Mucosa of descending colon (tissue), 3 donors: ENCODE measurements around the gene WBP1L. TPM values are rescaled to one million over a fixed set of nuclear protein-coding genes. Genes with fewer than 3 reads are reported as not detected.

Experiments
- ATAC-seq: fragments of 200-7000 bp; cut with Tn5 transposase; one replicate; pipeline ENCODE4 v1.9.1; 2020; ENCODE audit warnings: mild to moderate bottlenecking, moderate library complexity
- DNase-seq, 3 donors: peaks; one replicate each; pipeline ENCODE4 v3.0.0-alpha.2; 2020
- H3K36me3 ChIP-seq: fragments of 200-600 bp; one replicate; pipeline ENCODE4 v1.8.0; 2021; ENCODE audit warnings: low read depth, mild to moderate bottlenecking
- H3K4me1 ChIP-seq: fragments of 200-600 bp; one replicate; pipeline ENCODE4 v1.8.0; 2021; ENCODE audit warnings: low read depth, mild to moderate bottlenecking
- H3K4me3 ChIP-seq: fragments of 200-600 bp; one replicate; pipeline ENCODE4 v1.8.0; 2021; ENCODE audit warnings: mild to moderate bottlenecking
- H3K9me3 ChIP-seq: fragments of 200-600 bp; one replicate; pipeline ENCODE4 v1.8.0; 2021; ENCODE audit warnings: mild to moderate bottlenecking
- CTCF ChIP-seq: fragments of 200-600 bp; IDR thresholded peaks from one replicate; pipeline ENCODE4 v1.8.0; 2022; ENCODE audit warnings: antibody characterized with exemption, mild to moderate bottlenecking
- intact Hi-C, 2 donors: fragments of 100-400 bp; cut with DNase I in 1 of 2; cut with micrococcal nuclease in 1 of 2; formaldehyde crosslinking; loops; one replicate each; pipeline versions ENCODE4 v1.11.0 to v1.11.1; 2022; cut with DNase I, micrococcal nuclease
- total RNA-seq, 3 donors: library from RNA; stranded (reverse); fragmentation: NEBNext Ultra II Directional in 2 of 3; extraction: Animal tissue kit (Norgen Biotek cat#: 25700) in 2 of 3; gene quantifications; one replicate each; pipeline versions ENCODE4 v1.2.1 to v1.2.4, GENCODE V29; 2021 to 2023
- donor health status: DM: no; HTN: no; CAD: no; lungs with moderate emphysema.
- donor health status: DM: no; HTN: no; CAD: no.
- donor health status: DM: no; HTN: yes; CAD: no.

Gene WBP1L
- total RNA-seq, 3 donors from 2014 or later = 38.9 to 61.3 (median 51.0) TPM

GRCh38 chr10:102744374-102745051 lies 765 bp downstream of the WBP1L start:
- peak in 2 of 3 donors; percentile 19 to 32 for DNase-seq
- Histone ChIP-seq H3K4me3 (peak overlapping the region; percentile 89), H3K4me1 (no peaks in the 10 kb centered on the region), H3K36me3 (no peaks in the 10 kb centered on the region), H3K9me3 (no peaks in the 10 kb centered on the region)
- intact Hi-C loops = loop anchor here in 1 of 2 donors (10.0 kb wide), 1 partner anchor 70 kb away; no protein-coding TSS in a partner anchor
- no peak for TF ChIP-seq CTCF
- peak; percentile 38 for ATAC-seq

GRCh38 chr10:102745157-102745556 lies 1.4 kb downstream of the WBP1L start:
- Histone ChIP-seq H3K9me3 (no peaks in the 10 kb centered on the region), H3K4me3 (no peak overlapping the region), H3K4me1 (no peaks in the 10 kb centered on the region), H3K36me3 (no peaks in the 10 kb centered on the region)
- ATAC-seq (no peak), DNase-seq (no peak)
- intact Hi-C loops = loop anchor here in 1 of 2 donors (10.0 kb wide), 1 partner anchor 70 kb away; no protein-coding TSS in a partner anchor
- TF ChIP-seq CTCF = no peak

GRCh38 chr10:102752266-102752930 lies 8.7 kb downstream of the WBP1L start:
- intact Hi-C loops = no loop called here
- no peak for TF ChIP-seq CTCF
- H3K9me3 ChIP-seq = no peaks in the 10 kb centered on the region
- DNase-seq (no peak), ATAC-seq (peak; percentile 41)
- H3K4me1 ChIP-seq = peaks cover 2% of the 10 kb centered on the region
- H3K4me3 ChIP-seq = no peak overlapping the region
- no peaks in the 10 kb centered on the region for H3K36me3 ChIP-seq

GRCh38 chr10:102752934-102753664 lies 9.4 kb downstream of the WBP1L start:
- ATAC-seq (peak; percentile 80), DNase-seq (peak in 1 of 3 donors; percentile 36)
- TF ChIP-seq CTCF = no peak
- H3K4me3 ChIP-seq = no peak overlapping the region
- no peaks in the 10 kb centered on the region for H3K36me3 ChIP-seq
- H3K9me3 ChIP-seq = no peaks in the 10 kb centered on the region
- intact Hi-C loops = no loop called here
- H3K4me1 ChIP-seq = peaks cover 2% of the 10 kb centered on the region

GRCh38 chr10:102753718-102754117 lies 10.0 kb downstream of the WBP1L start:
- Histone ChIP-seq H3K9me3 (no peaks in the 10 kb centered on the region), H3K36me3 (no peaks in the 10 kb centered on the region), H3K4me3 (no peak overlapping the region), H3K4me1 (peaks cover 2% of the 10 kb centered on the region)
- no peak for DNase-seq
- intact Hi-C loops = no loop called here
- TF ChIP-seq CTCF = no peak
- ATAC-seq = no peak
